HG02571 (cell line): ENCODE data around the gene CBLN4.

Experiments
- ATAC-seq: cut with Tn5 transposase; IDR thresholded peaks from one replicate; pipeline ENCODE4 v1.9.1; 2021; ENCODE audit warnings: mild to moderate bottlenecking, moderate library complexity; ENCODE audit not compliant: unreplicated experiment

The CBLN4 gene

DNA sequence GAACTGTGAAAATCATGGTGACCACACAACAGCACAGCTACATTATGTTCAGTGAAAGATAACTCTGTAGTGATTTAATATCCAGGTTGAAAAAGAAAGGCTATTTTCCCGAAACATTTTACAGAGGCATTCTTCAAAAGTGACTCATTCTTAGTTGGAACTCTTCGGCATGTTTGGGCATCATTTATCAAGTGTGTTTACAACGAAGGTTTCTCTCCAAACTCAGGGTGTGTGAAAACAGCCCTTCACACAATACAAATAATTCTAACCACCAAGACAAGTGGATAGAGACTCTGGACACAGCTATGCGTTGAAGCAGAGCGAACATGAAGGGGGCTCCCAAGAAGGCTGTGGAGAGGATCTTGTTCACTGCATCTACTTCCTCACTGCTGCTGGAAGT, 57.6 kb downstream of the CBLN4 start:
- no peak for ATAC-seq
